Right lobe of liver (tissue), 4 donors: ENCODE results near the gene PGAM1.

Source experiments
- POLR2A ChIP-seq: fragments of 450-650 bp; IDR thresholded peaks from one replicate; pipeline ENCODE4 v1.6.1; 2017; ENCODE audit warnings: antibody characterized with exemption, mild to moderate bottlenecking
- TF ChIP-seq, protein P1 (sequence below), 4 donors: fragments of 200-600 bp in 3 of 4; fragments of 450-650 bp in 1 of 4; IDR thresholded peaks; one replicate each; pipeline versions ENCODE4 v1.5.1 to v1.8.0; 2016 to 2022; ENCODE audit warnings: antibody characterized with exemption in 4 of 4, mild to moderate bottlenecking in 2 of 4
- donor health status: DM: no; HTN: no; CAD: no.
- donor health status: DM: no; HTN: no; CAD: no.
- donor health status: DM: no; HTN: yes; CAD: no.

- no peak for TF ChIP-seq POLR2A
- TF ChIP-seq, protein P1, sequence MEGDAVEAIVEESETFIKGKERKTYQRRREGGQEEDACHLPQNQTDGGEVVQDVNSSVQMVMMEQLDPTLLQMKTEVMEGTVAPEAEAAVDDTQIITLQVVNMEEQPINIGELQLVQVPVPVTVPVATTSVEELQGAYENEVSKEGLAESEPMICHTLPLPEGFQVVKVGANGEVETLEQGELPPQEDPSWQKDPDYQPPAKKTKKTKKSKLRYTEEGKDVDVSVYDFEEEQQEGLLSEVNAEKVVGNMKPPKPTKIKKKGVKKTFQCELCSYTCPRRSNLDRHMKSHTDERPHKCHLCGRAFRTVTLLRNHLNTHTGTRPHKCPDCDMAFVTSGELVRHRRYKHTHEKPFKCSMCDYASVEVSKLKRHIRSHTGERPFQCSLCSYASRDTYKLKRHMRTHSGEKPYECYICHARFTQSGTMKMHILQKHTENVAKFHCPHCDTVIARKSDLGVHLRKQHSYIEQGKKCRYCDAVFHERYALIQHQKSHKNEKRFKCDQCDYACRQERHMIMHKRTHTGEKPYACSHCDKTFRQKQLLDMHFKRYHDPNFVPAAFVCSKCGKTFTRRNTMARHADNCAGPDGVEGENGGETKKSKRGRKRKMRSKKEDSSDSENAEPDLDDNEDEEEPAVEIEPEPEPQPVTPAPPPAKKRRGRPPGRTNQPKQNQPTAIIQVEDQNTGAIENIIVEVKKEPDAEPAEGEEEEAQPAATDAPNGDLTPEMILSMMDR (IDR thresholded peaks at IDR 0.05): no peak
Measured at GRCh38 chr10:97393034-97393573, 32.9 kb upstream of the PGAM1 start.
